Myocyte (in vitro differentiated cells): Measurements from ENCODE around the gene CEL. TPM values are rescaled to one million over a fixed set of nuclear protein-coding genes. Genes with fewer than 3 reads are reported as not detected.
A peak's percentile ranks its signal among the peaks of the same experiment; 100 is the strongest.

Source experiments
- DNase-seq: peaks from one replicate; pipeline ENCODE4 v3.0.0-alpha.2; 2012; ENCODE audit warnings: low read depth
- total RNA-seq: library from RNA; depleted of rRNA; stranded (reverse); fragments of >200 nt; gene quantifications from 2 replicates; pipeline ENCODE4 v1.2.3, GENCODE V29; 2014

Gene CEL
- total RNA-seq, 1 donor from 2014 or later: 0.67 TPM

DNA sequence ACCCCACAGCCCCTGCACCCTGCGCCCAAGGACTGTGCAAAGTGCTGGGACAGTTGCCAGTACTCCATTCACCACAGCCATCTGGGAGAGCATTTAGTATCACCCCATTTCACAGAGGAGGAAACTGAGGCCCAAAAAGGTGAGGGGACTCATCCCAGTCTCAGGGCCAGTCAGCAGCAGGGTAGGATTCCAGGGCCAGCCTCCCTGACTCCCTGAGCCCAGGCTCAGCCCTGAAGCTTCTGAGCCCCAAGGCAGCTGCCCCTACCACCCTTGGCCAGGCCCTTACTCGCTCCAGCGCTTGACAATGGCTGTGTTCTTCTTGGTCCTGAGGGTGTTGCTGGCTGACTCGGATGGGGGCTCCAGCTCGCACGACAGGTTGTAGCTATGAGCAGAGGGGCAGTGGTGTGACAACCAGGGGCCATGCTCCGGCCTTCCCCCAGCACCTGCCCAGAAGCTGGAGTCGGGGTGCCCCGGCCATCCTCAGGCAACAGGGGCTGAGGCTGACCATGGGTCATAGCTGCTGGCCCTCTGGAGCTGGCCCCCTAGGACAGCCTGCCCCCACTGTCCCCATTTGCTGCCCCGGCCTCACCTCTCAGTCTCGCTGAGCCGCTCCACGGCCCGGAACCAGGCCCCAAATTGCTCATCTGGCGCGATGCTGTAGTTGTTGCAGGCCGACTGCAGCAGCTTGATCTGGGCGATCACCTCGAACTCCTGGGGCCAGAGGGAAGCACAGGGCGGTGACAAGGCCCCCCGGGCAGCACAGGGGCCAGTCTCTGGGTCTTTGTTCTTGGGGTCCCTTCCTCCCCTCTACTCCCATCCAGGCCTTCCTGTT is 40.6 kb downstream of the CEL start:
- DNase-seq: no peak

DNA sequence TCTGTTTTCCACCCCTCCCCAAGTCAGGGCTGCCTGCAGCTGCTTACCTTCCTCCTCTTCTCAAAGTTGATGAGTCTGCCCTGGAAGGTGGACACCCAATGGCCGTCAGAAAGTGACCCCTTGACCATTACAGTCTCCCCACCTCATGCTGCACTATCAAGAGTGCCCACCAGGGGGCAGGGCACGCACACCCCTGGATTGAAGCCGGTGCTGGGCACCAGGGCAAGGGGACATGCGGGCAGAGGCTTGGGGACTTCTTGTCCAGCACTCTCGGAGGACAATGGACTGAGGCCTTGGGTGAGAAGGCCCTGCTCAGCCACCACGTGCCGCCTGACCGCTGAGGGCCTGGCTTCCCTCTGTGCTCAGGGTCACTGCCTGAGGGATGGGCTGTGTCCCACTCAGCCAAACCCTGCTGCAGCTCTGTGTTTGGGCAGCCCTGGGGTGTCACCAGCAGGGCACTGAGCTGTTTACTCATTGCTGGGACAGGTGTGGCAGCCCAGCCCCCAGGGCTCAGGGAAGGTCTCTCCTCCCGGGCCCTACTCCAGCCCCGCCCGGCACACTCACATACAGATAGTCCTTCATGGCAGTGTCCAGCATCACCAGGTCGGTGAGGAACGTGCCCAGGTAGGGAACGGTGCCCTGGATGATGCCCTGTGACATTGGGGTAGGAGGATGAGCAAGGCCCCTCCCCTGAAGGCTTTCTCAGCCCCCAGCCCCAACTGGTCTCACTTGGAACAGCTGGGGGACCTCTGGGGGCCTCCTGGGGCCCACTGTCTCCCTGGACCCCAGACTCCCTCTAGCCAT is 41.6 kb downstream of the CEL start:
- peak; percentile 69 for DNase-seq

- no peak for DNase-seq
Measured at GRCh38 chr9:133103987-133104505, 42.3 kb downstream of the CEL start.

DNA sequence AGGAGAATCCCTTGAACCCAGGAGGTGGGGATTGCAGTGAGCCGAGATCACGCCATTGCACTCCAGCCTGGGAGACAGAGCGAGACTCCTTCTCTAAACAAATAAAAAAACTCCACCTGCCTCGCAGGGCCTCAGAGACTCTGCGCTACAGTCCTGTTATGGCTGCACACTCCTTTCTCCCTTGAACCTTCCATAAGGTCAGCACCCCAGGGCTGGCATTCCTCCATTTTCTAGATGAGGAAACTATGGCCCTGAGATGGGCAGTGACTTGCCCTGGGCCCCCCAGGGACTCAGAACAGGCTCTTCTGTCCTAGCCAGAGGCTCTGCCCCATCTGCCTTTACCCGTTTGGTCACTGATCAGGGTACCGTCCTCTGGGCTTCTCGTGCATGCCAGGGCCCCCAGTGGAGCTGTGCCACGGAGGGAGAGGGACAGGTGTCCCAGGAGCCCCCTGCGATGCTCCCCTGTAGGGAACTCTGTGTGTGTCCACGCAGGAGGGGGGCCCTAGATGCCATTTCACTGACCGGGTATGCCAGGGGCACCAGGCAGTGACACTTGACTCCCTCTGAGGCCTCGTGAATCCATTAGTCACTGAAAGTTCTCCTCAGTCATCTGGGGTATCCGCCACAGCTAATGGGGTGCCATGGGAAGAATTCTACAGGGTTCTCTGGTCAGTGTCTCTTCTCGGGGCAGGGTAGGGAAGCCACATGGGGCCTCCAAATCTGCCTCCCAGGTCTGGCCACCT is 43.1 kb downstream of the CEL start:
- no peak for DNase-seq

GRCh38 chr9:133105461-133105770 is 43.6 kb downstream of the CEL start:
- no peak for DNase-seq

DNA sequence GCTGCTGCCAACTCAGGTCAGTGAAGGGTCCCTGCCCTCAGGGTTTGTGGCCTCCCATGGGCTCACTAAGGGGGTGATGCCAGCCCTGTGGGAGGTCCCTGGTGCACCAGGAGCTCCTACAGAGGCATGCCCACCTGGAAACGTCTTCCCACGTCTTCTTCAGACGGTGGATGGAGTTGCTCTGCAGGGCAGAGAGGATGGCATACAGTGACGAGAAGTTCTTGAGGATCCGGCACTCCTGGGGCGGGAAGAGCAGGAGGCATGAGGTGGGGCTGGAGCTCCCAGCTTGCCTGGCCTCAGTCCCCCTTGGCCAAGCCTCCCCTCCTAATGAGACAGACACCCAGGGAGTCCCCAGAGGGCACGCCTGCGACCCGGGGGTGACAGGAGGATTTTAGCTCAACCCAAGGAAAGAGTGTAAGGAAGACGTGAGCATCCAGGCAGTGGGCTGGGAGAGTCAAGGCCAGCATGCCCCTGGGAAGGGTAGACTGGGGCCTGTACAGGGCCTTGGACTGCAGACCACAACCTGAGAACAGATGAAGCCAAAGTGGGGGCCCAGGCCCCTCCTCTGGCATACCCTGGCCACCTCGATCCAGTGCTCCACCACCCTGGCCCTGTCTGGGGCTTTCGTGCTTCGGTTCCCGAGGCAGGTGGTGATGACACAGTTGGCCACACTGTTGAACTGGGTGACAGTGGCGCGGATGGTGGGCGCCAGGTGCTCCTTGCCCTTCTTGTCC is 44.9 kb downstream of the CEL start:
- DNase-seq: no peak

DNA sequence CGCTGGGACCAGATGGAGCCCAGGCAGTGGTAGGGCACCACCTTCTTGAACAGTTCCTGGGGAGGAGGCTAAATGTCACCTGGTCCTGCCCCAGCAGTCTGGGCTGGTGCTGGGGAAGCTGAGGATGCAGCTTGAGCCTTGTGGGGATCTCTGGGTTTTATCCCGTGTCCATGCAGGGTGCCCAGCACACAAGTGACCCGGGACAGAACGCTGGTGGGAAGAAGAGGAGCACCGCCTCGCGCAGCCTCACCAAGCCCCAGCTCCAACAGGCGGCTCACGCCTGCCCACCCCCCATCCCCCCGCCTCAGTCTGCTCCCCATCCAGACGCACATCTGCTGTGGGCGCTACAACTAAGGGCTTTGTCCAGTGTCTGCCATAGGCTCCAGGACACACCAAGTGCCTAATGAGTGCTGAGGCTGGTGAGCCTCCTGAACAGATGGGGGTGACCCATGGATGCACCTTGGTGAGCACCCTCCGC is 45.5 kb downstream of the CEL start:
- DNase-seq: no peak

GRCh38 chr9:133107961-133108793 is 46.4 kb downstream of the CEL start:
- DNase-seq: no peak

DNA sequence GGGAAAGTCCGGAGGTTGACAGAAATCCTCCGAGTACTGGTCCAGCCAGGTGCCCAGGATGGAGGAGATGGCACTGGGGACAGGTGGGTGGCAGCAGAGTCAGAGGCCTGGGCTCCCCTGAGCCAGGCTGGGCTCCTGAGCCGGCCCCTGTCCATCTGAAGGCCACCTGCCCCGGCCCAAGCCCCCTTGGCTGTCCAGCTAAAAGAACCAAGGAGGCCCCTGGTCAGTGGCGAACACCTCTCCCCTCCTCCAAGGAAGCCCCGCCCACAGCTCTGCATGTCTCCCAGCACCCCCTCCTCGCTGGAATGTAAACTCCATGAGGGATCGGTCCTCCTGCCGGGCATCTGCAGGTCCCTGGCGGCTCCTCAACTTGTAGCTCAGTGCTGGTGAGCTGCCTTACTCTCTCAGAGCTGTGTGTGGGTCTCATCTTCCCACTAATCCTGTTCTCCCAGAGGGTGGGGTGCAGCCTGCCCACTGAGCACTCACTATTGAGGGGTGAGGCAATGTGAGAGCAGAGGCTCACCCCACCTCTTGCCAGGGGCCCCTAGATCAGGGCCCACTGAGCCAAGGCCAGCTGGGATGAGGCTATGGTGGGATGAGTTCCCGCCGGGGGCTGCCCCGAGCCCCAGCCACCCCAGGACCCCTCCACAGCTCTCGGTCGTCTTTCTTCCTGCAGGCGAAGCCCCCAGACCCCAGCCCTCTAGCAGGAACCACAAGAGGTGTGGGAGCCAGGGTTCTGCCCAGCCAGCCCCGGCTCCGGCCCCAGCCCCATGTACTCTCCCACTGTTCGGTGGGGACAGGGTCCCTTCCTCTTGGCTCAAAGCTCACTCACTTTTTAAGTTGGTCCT is 47.2 kb downstream of the CEL start:
- DNase-seq: no peak

GRCh38 chr9:133109931-133110650 is 48.3 kb downstream of the CEL start:
- DNase-seq: no peak

DNA sequence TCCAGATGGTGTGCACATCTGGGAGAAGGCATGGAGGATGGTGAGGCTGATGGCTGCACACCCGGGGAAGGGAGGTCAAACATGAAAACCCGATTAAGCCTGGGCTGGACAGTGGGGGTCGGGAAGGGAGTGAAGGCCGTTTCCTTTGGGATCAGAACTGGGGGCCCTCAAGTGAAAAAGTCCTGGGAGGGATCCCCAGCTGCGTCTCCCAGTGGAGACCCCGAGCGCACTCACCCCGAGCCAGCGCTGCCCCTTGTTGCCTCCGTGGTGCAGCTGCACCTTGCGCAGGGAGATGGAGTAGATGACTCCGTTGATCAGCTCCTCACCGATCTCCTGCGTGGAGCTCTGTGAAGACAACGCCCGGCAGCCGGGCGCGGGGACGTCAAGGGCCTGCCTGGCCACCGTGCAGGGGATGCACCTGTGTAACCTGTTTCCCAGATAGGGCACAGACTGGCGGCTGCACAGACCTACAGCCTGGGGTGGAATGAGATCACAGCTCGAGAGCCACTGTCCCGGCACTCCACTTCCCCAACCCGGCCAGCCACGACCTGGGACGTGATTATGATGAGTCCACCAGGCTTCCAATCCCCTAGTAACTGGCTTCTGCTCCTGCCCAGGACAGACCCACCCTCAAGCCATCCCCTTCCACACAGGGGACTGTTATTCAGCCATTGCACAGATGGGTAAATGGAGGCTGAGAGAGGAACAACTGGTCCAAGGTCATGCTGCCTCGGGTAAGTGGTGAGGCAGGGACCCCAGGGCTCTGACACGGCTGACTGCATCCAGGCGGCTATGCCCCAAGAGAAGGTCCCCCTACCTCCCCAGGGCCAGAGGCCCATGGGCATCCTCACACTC is 50.3 kb downstream of the CEL start:
- DNase-seq: no peak

DNA sequence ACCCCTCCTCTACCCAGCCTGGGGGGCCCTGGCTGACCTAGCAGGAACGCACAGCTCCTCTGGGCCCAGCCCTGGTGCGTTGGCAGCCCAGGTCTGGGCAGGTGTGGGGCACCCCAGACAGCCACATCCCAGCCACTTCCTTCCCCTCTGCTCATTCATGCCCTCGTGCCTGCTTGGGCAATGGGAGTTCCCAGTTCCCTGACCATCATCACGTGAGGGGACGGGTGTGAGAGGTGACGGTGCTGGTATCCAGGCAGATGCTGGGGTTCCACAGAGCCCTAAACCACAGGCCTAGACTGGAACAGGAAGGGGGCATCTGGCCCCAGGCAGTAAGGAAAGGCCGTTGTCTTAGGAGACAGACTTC is 50.9 kb downstream of the CEL start:
- no peak for DNase-seq

DNA sequence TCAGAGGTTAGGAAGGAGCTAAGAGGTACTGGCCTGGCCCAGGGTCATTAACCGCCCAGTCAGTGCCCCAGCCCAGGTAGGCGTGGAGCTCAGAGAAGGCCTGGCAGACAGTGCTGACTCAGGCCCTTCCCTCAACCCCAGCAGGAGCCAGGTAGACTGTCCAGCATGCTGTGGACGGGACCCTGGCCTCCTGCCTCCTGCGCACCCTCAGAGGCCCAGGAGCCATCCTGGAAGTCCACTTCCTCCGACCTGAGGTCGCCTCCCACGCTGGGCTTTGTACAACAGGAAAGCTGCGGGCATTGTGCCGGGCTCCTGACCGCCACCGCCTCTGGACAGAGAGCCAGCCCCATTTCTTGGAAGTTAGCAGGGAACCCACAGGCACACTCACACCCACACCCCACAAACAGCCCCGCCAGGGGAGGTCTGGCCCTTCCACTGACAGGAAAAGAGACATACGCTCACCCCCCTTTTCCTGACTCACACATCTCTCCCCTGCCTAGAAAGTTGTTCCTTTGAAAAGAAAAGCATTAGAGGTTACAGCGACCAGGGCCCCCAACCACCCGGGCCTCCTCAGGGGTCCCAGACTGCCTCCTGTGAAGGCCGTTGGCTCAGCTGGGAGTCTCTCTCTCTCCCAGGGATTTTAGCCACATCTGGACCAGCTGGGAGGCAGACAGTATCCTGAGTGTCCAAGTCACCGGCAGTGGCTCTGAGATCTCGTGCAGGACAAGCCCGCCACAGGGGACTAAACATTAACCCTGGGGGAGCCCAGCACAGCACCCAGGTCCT is 51.6 kb downstream of the CEL start:
- no peak for DNase-seq

DNA sequence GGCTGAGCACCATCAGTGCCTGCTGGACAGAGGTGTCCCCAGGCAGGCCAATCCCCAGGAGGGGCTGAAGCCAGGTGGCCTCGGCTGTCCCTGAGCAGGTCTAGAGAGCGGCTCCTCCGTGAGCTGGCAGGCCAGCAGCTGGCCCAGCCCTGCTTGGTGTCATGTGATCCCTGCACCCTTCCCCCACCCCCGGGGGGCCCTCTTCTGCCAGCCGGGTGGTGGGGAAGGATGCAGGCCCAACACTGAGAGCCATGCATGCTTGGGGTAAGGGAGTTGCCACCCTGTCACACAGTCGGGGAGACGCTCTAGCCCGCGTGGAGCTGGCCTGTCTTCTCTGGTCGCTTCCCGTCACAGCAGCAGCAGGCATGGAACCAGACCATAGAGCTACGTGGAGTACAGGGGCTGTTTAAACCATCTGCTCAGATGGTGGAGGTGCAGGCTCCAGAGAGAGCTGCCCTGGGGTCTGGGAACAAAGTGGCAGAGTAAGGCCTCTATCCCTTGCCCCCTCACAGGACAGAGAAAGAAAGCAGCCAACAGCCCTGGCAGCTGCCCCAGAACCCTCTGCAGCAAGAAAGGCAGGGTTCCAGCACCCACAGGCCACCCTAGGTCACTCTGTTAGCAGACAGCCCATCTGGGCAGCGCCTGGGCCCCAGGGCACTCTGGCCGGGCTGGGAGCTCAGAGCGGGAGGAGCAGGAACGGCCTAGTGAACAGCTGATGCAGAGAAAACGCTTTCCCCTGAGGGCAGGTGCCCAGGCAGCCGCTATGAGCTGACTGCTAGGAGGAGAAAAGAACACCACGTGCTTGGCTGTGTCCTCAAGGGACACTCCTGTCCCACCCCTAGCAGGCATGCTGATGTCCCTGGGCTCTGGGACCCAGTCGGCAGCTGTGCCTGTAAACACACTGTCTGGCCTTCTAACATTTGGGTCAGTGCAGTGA is 52.4 kb downstream of the CEL start:
- peak; percentile 85 for DNase-seq

DNA sequence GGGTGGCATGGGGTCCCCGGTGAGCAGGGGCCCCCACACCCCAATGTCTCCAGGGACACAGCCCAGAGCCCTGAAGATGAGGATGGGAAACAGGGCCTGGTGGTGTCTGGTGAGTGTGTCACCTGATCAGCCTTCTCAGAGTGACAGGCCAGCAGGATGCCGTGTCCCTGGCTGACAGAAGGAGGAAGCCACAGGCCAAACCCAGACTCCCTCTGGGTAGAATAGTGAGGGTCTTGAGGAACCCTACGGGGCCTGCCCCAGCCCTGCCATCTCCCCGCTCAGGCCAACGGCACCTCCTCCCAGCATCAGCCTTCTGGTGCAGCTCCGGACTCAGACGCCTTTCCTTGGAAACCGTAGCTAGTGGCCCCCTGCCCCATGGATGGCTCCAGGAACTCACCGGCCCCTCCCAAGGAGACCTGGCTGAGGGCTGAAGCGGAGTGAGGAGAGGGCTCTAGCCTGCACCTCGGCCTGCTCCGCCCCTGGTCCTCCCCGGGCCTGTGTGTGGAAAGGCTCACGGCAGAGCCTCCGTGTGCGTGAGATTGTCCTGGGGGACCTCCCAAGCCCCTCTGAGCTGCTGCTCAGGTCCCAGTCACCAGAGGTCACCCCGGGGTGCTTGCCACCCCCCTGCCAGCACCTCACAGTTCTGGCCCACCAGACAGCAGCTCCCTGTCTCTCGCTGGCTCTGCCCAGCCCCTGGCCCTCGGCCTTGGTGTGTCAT is 53.3 kb downstream of the CEL start:
- no peak for DNase-seq
